22Rv1 (cell line): ENCODE results near the gene LINC00632.
A peak's percentile ranks its signal among the peaks of the same experiment; 100 is the strongest.
"Not testable (repeated sequence)": the region's sequence is repeated elsewhere in the genome, so short reads cannot be mapped to it uniquely, and the experiment has no call there.

Experiments used
- H3K27ac ChIP-seq: fragments of 450-650 bp; 2 replicates; pipeline ENCODE4 v1.5.1; 2017
- ZFX ChIP-seq: fragments of 450-650 bp; IDR thresholded peaks from 2 replicates; pipeline ENCODE4 v1.6.1; 2017; ENCODE audit warnings: antibody characterized with exemption, borderline replicate concordance
- TF ChIP-seq, protein P1 (sequence below): fragments of 450-650 bp; IDR thresholded peaks from 2 replicates; pipeline ENCODE4 v1.5.1; 2017; ENCODE audit warnings: mild to moderate bottlenecking

Gene LINC00632

DNA sequence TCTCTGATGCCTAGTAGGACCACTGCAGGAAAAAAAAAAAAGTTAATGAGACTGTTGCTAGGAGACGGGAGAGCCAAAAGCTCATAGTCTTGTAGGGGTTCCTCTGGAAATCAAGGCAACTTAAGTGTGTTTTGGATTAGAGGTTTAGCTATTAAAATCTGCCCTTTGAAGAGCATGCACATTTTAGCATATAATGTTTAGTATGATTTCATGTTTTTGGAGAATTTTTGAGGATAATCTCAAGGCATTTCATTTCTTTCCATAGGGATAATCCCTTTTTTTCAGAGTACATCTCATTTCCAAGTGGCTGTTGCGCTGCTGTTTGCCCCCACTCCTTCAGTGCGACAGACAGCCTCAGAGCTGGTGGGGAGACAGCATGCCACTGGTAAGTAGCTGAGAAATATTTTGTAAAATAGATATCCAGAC, at the start of gene LINC00632:
LINC00632 (plus strand) TSS at position 339 of the 426 bp plus-strand sequence.
- no peak for TF ChIP-seq ZFX
- TF ChIP-seq, protein P1, sequence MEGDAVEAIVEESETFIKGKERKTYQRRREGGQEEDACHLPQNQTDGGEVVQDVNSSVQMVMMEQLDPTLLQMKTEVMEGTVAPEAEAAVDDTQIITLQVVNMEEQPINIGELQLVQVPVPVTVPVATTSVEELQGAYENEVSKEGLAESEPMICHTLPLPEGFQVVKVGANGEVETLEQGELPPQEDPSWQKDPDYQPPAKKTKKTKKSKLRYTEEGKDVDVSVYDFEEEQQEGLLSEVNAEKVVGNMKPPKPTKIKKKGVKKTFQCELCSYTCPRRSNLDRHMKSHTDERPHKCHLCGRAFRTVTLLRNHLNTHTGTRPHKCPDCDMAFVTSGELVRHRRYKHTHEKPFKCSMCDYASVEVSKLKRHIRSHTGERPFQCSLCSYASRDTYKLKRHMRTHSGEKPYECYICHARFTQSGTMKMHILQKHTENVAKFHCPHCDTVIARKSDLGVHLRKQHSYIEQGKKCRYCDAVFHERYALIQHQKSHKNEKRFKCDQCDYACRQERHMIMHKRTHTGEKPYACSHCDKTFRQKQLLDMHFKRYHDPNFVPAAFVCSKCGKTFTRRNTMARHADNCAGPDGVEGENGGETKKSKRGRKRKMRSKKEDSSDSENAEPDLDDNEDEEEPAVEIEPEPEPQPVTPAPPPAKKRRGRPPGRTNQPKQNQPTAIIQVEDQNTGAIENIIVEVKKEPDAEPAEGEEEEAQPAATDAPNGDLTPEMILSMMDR = no peak
- H3K27ac ChIP-seq = no peak within 1 kb of the TSS

DNA sequence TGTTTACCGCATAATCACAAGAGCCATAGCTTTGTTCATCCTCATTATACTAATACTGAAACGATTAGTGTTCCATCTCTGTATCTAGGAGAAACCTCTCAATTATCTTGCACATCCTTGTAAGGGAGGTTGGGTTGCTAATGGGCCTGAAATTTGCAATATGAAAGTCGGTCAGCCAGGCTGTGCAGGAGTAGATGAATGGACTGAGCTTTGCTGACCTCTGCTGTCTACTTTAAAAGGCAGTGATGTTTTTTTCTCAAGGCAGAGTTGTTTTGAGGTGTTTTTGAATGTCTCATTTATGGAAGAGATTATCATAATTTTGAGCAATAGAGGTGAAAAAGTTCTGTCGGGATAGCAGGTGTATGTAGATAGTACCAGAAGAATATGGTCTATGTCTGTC, 47.9 kb upstream of the LINC00632 start:
- no peak for TF ChIP-seq ZFX
- TF ChIP-seq, protein P1 = peak; percentile 38
- H3K27ac ChIP-seq = no peak overlapping the region

DNA sequence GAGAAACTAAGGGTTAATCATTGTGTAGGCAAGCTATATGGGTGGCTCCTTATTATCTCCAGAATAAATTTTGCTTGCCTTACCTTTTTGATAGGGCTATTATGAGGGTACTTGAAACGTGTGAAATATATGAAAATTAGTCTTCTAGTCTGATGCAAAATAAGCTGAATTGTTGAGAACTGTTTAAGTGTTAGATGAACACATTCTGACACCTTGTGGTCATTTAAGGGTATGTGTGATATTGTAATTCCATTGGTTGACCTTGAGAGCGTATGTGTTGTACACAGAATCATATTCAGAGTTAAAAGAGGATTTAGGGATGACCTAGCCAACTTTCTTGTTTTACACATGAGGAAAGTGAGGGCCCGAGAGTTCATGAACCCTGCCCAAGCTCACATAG, 44.6 kb upstream of the LINC00632 start:
- no peak for TF ChIP-seq ZFX
- TF ChIP-seq, protein P1 = peak; percentile 45
- H3K27ac ChIP-seq = no peak overlapping the region

DNA sequence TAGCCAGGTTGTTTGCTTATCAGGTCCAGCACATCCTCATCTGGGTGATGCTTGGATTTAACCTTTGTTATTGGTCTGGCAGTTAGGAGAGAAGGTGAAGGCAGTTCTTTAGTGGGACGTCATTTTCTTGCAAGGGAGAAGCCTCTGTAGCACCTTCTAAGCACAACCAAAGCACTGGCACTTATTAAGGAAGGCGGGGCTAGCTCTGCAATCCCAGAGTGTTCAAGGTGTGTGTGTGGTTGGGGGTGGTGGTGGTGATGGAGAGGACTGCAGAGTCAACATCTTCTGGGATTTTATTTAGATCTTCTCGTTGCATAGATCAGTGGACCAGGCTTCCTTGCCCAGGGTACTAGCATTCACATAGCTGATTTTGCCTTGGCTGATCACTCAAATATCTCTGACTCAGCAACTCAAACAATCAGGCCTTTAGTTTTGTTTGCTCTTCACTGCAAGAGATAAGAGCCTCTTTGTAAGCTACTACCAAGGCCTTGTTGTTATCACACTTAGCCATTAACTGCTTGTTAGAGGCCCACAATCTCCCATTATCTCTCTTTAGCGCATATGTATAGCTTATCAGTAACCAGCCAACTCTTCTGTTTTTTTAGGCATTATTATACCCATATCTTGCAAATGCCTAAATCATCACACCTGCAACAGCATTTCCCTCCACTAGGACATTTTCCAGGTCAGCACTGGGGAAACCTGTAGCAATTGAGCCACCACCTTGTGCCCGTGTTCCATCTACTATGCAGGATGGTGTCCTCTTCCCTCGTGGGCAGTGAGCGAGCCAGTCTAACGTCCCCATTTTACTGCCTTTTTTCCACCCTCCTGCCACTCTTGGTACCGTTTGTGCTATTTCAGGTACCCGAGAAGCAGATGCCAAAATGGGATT, 36.5 kb upstream of the LINC00632 start:
- no peak overlapping the region for H3K27ac ChIP-seq
- TF ChIP-seq, protein P1 = no peak
- no peak for TF ChIP-seq ZFX

DNA sequence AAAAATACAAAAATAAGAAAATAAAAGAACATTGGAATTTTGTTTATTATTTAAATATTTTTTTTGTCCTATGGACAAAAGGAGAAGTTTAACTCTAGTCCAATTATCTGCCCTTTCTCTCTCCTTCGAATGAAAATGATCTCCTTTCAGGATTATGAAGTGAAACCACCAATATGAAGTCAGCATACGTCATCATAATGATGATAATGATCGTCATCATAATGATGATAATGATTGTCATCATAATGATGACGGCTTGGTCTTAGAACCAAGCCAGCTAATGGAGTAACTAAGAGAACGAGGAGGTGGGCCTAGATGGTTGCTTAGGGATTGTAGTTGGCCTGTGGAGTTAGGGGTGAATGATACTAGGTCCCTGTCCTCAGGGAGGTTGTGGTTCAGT, 21.9 kb upstream of the LINC00632 start:
- TF ChIP-seq ZFX = no peak
- TF ChIP-seq, protein P1 = no peak
- H3K27ac ChIP-seq = no peak overlapping the region

DNA sequence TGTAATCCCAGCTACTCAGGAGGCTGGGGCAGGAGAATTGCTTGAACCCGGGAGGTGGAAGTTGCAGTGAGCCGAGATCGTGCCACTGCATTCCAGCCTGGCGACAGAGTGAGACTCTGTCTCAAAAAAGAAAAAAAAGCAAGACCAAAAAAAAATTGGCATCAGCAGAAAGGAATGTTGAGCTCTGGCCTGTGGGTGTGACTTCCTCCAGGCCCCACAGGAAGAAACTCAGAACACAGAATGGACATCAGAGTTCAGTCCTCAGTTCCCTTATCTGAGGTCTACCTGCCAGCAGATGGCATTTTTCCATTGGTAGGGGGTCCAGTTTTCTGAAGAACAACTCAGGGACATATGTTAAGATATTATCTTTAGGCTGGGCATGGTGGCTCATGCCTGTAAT, 18.0 kb upstream of the LINC00632 start:
- not testable (repeated sequence) for H3K27ac ChIP-seq

DNA sequence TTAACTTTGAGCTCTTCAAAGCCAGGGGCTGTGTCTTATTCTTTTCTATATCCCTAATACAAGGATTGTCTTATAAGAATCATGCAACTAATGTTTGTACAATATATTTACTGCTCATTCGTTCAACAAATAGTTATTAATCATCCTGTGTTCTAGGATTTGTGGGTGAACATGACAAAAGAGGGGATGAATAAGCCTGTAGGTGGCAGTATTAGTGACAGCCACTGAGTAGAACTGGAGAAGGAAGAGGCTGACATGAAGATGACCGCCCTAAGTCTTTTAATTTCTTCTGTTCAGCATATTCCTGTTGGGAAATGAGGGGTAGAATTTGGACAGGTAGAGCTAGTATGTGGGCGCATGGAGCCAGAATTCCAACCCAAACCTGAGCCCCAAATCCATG, 11.9 kb upstream of the LINC00632 start:
- no peak overlapping the region for H3K27ac ChIP-seq
- no peak for TF ChIP-seq ZFX
- TF ChIP-seq, protein P1 = peak; percentile 33

DNA sequence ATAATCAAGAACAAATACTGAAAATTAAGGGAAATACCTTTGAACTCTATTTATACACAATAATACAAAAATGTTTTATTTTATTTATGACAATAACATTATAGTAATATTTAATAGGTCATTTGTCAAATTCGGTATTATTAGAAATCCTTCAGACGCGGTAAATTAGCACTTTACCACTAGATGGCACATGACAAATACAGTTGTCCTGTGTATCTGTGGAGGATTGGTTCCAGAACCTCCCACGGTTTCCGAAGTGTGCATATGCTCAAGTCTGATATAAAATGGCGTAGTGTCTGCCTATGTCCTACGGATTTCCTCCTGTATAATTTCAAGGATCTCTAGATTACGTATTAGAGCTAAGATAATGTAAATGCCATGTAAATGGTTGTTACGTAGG, 8.1 kb upstream of the LINC00632 start:
- no peak overlapping the region for H3K27ac ChIP-seq
- TF ChIP-seq ZFX = no peak
- TF ChIP-seq, protein P1 = peak; percentile 61
